Activated T-cell treated with anti-CD3 and anti-CD28 coated beads, Interleukin-2, amount 50 U/mL, for 1 hour (primary cell): ENCODE measurements around the gene PCDHB12.
"Not testable (repeated sequence)": the region's sequence is repeated elsewhere in the genome, so short reads cannot be mapped to it uniquely, and the experiment has no call there.

ENCODE experiments used
- DNase-seq: peaks from one replicate; pipeline ENCODE4 v3.0.0-alpha.2; 2020

PCDHB12 gene

DNA sequence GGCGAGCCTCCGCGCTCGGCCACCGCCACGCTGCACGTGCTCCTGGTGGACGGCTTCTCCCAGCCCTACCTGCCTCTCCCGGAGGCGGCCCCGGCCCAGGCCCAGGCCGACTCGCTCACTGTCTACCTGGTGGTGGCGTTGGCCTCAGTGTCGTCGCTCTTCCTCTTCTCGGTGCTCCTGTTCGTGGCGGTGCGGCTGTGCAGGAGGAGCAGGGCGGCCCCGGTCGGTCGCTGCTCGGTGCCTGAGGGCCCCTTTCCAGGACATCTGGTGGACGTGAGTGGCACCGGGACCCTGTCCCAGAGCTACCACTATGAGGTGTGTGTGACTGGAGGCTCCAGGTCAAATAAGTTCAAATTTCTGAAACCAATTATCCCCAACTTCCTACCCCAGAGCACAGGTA, 2.3 kb downstream of the PCDHB12 start:
- DNase-seq, result not testable (repeated sequence)

- not testable (repeated sequence) for DNase-seq
Observed at GRCh38 chr5:141213656-141214339, 5.3 kb downstream of the PCDHB12 start, which contains the start of gene PCDHB13. Gene PCDHB13, plus strand, starts transcription at chr5:141213919. Its CDS starts 205 bp downstream, at chr5:141214124.

DNA sequence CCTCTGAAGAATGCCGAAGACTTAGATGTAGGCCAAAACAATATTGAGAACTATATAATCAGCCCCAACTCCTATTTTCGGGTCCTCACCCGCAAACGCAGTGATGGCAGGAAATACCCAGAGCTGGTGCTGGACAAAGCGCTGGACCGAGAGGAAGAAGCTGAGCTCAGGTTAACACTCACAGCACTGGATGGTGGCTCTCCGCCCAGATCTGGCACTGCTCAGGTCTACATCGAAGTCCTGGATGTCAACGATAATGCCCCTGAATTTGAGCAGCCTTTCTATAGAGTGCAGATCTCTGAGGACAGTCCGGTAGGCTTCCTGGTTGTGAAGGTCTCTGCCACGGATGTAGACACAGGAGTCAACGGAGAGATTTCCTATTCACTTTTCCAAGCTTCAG, 6.1 kb downstream of the PCDHB12 start:
- not testable (repeated sequence) for DNase-seq

GRCh38 chr5:141215504-141215903, 7.0 kb downstream of the PCDHB12 start:
- DNase-seq, result not testable (repeated sequence)

- not testable (repeated sequence) for DNase-seq
Observed at GRCh38 chr5:141216035-141216434, 7.5 kb downstream of the PCDHB12 start.

DNA sequence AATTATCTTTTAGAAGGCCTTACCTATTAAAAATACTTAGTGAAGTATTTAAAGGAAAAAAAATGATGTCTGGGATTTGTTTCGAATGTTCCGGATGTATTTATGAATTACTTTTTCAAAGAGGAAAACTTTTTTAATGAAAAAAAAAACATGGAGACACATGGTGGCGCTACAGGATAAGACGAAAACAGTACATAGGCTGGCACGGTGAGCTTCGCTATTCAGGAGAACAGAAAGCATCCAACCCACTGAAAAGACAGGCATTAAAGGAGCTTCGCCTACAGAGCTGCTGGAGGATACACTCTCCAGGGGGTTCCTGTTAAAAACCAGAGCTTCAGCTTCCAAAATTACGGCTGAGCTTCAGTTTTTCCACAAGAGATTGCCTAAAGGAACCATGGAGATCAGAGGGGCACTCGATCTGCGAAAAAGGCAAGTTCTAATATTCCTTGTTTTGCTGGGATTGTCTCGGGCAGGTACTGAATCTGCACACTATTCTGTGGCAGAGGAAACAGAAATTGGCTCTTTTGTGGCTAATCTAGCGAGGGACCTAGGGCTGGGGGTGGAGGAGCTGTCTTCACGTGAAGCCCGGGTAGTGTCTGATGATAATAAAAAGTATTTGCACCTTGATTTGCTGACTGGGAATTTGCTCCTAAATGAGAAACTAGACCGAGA, 14.7 kb downstream of the PCDHB12 start, which contains the start of gene PCDHB14:
TSS of gene PCDHB14 (plus strand) at position 232 of the 672 bp plus-strand sequence. CDS start at position 395, 163 bp downstream.
- DNase-seq, result no peak

GRCh38 chr5:141224844-141225243, 16.3 kb downstream of the PCDHB12 start:
- DNase-seq, result not testable (repeated sequence)

GRCh38 chr5:141225421-141225820, 16.9 kb downstream of the PCDHB12 start:
- not testable (repeated sequence) for DNase-seq

DNA sequence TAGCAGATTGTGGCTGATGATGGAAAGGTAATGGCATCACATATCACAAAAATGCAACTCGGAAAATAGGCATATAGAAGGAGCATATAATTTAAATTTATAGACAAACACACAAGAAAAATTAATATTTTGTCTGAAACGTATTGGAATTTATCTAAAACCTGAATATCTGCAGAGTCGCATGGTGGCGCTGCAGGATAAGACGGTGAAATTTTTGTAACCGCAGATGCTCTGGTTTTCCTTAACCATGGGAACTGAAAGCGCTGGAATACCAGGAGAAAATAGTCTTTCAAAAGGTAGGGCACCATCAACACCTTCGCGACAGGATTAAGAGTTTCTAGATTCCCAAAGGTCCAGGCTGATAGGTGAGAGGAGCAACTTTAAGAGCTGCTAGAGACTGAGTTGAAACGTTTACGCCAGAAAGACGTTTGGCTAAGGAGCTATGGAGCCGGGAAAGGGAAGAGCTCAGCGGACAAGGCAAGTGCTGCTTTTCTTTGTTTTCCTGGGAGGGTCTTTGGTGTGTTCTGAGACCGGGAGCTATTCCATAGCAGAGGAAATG, 25.7 kb downstream of the PCDHB12 start:
- no peak for DNase-seq

DNA sequence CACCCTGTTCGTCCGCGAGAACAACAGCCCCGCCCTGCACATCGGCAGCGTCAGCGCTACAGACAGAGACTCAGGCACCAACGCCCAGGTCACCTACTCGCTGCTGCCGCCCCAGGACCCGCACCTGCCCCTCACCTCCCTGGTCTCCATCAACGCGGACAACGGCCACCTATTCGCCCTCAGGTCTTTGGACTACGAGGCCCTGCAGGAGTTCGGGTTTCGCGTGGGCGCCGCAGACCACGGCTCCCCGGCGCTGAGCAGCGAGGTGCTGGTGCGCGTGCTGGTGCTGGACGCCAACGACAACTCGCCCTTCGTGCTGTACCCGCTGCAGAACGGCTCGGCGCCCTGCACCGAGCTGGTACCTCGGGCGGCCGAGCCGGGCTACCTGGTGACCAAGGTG, 27.4 kb downstream of the PCDHB12 start:
- not testable (repeated sequence) for DNase-seq

GRCh38 chr5:141236516-141237313, 28.2 kb downstream of the PCDHB12 start:
- no peak for DNase-seq

DNA sequence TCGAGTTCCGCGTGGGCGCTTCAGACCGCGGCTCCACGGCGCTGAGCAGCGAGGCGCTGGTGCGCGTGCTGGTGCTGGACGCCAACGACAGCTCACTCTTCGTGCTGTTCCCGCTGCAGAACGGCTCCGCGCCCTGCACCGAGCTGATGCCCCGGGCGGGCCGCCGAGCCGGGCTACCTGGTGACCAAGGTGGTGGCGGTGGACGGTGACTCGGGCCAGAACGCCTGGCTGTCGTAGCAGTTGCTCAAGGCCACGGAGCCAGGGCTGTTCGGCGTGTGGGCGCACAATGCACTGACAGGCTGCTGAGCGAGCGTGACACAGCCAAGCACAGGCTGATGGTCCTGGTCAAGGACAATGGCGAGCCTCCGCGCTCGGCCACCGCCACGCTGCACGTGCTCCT, 33.0 kb downstream of the PCDHB12 start:
- no peak for DNase-seq

GRCh38 chr5:141245250-141245717, 36.8 kb downstream of the PCDHB12 start, which contains the start of gene PCDHB15:
Gene PCDHB15, plus strand, starts transcription at chr5:141245395. Its CDS starts 184 bp downstream, at chr5:141245579.
- DNase-seq, result no peak

DNA sequence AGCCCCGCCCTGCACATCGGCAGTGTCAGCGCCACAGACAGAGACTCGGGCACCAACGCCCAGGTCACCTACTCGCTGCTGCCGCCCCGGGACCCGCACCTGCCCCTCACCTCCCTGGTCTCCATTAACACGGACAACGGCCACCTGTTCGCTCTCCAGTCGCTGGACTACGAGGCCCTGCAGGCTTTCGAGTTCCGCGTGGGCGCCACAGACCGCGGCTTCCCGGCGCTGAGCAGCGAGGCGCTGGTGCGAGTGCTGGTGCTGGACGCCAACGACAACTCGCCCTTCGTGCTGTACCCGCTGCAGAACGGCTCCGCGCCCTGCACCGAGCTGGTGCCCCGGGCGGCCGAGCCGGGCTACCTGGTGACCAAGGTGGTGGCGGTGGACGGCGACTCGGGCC, 38.5 kb downstream of the PCDHB12 start:
- not testable (repeated sequence) for DNase-seq

GRCh38 chr5:141247434-141247833, 38.9 kb downstream of the PCDHB12 start:
- not testable (repeated sequence) for DNase-seq

GRCh38 chr5:141250576-141250975, 42.1 kb downstream of the PCDHB12 start:
- DNase-seq, result no peak

- DNase-seq, result no peak
Observed at GRCh38 chr5:141258464-141258863, 49.9 kb downstream of the PCDHB12 start.

DNA sequence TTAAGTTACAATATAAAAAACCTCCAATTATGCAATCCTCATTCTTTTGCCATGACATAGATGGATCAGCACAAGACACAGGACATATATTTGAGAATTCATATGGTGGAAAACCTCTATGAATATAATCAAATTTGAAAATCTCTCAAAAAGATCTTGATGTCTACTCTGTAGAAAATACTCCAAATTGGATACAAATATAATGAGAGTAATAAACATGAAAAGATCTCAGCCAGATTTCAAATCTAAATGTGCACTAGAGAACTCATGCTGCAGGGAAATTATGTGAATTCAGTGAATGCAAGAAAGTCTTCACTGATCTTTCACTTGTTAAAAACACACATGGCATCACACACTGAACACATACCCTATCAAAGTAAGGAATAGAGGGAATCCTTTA, 50.4 kb downstream of the PCDHB12 start:
- DNase-seq, result no peak

DNA sequence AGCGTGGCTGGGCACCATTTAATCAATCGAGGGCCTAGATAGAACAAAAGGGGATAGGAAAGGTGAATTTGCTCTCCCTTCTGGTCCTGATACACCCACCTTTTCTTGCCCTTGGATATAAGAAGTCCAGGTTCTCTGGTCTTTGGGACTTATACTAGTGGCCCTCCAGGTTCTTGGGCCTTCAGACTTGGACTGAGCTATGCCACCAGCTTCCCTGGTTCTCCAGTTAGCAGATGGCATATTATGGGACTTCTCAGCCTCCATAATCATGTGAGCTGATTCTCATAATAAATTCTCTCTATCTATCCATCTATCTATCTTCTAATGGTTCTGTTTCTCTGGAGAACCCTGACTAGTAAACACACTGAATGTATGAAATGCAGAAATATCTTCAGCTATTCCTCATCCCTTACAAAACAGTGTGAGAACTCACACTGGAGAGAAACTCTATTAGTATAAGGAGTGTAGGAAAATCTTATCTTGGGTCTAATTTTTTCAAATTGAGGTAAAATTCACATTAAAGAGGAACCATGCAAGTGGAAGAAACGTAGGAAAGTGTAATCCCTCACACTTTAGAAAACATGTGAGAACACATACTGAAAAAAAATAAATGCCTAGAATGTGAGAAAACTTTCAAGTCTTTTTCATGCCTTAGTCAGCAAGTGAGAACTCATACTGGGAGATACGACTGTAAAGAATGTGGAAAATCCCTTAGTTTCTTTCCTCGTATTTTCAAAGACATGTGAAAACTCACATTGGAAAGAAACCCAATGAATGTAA, 52.1 kb downstream of the PCDHB12 start:
- no peak for DNase-seq

GRCh38 chr5:141261238-141261546, 52.7 kb downstream of the PCDHB12 start:
- no peak for DNase-seq
